HEK293 (cell line): Measurements from ENCODE around the gene BICD2.

Source experiments
- AEBP2 ChIP-seq: fragments of 450-650 bp; formaldehyde crosslinking; IDR thresholded peaks from 2 replicates; pipeline ENCODE4 v1.5.1; 2016; ENCODE audit warnings: missing biosample characterization, missing genetic modification characterization, borderline replicate concordance
- ATF2 ChIP-seq: fragments of 450-650 bp; formaldehyde crosslinking; IDR thresholded peaks from 2 replicates; pipeline ENCODE4 v1.5.1; 2016; ENCODE audit warnings: missing biosample characterization, missing genetic modification characterization, low read depth
- FEZF1 ChIP-seq: fragments of 450-650 bp; formaldehyde crosslinking; IDR thresholded peaks from 2 replicates; pipeline ENCODE4 v1.5.1; 2016; ENCODE audit warnings: missing biosample characterization, missing genetic modification characterization
- HOXD13 ChIP-seq: sonication (generic); formaldehyde crosslinking; IDR thresholded peaks from 2 replicates; pipeline ENCODE4 v1.8.0; 2022; ENCODE audit warnings: missing genetic modification reagents, borderline replicate concordance
- KLF16 ChIP-seq: fragments of 450-650 bp; formaldehyde crosslinking; IDR thresholded peaks from 2 replicates; pipeline ENCODE4 v1.5.1; 2017; ENCODE audit warnings: missing biosample characterization, missing genetic modification characterization
- KLF17 ChIP-seq: fragments of 450-650 bp; formaldehyde crosslinking; IDR thresholded peaks from 2 replicates; pipeline ENCODE4 v1.5.1; 2016; ENCODE audit warnings: missing biosample characterization, missing genetic modification characterization
- KLF7 ChIP-seq: fragments of 450-650 bp; formaldehyde crosslinking; IDR thresholded peaks from 2 replicates; pipeline ENCODE4 v1.5.1; 2016; ENCODE audit warnings: missing biosample characterization, missing genetic modification characterization, borderline replicate concordance
- PRDM4 ChIP-seq: fragments of 450-650 bp; formaldehyde crosslinking; IDR thresholded peaks from 2 replicates; pipeline ENCODE4 v1.5.1; 2017; ENCODE audit warnings: missing biosample characterization, missing genetic modification characterization
- SCRT1 ChIP-seq: fragments of 450-650 bp; formaldehyde crosslinking; IDR thresholded peaks from 2 replicates; pipeline ENCODE4 v1.5.1; 2016; ENCODE audit warnings: missing biosample characterization, missing genetic modification characterization, borderline replicate concordance
- ZBTB11 ChIP-seq: fragments of 450-650 bp; formaldehyde crosslinking; conservative IDR thresholded peaks from 2 replicates; pipeline ENCODE4 v1.5.1; 2016; ENCODE audit warnings: low read depth, missing biosample characterization, missing genetic modification characterization
- ZBTB21 ChIP-seq: fragments of 450-650 bp; formaldehyde crosslinking; IDR thresholded peaks from 2 replicates; pipeline ENCODE4 v1.5.1; 2017; ENCODE audit warnings: missing biosample characterization, missing genetic modification characterization
- ZBTB6 ChIP-seq: fragments of 450-650 bp; formaldehyde crosslinking; IDR thresholded peaks from 2 replicates; pipeline ENCODE4 v1.5.1; 2017; ENCODE audit warnings: missing biosample characterization, missing genetic modification characterization
- ZBTB7A ChIP-seq: fragments of 450-650 bp; formaldehyde crosslinking; IDR thresholded peaks from 2 replicates; pipeline ENCODE4 v1.5.1; 2016; ENCODE audit warnings: low read depth, missing biosample characterization, missing genetic modification characterization
- ZFP3 ChIP-seq: fragments of 450-650 bp; formaldehyde crosslinking; IDR thresholded peaks from 2 replicates; pipeline ENCODE4 v1.5.1; 2016; ENCODE audit warnings: low read depth, missing biosample characterization, missing genetic modification characterization
- ZFP69B ChIP-seq: fragments of 450-650 bp; formaldehyde crosslinking; IDR thresholded peaks from 2 replicates; pipeline ENCODE4 v1.5.1; 2016; ENCODE audit warnings: missing biosample characterization, missing genetic modification characterization
- ZNF155 ChIP-seq: fragments of 450-650 bp; formaldehyde crosslinking; IDR thresholded peaks from 2 replicates; pipeline ENCODE4 v1.5.1; 2016; ENCODE audit warnings: missing biosample characterization, missing genetic modification characterization
- ZNF221 ChIP-seq: fragments of 450-650 bp; formaldehyde crosslinking; IDR thresholded peaks from 2 replicates; pipeline ENCODE4 v1.5.1; 2017; ENCODE audit warnings: missing biosample characterization, missing genetic modification characterization, borderline replicate concordance
- ZNF280C ChIP-seq: fragments of 450-650 bp; formaldehyde crosslinking; IDR thresholded peaks from 2 replicates; pipeline ENCODE4 v1.5.1; 2016; ENCODE audit warnings: missing biosample characterization, missing genetic modification characterization
- ZNF449 ChIP-seq: fragments of 450-650 bp; formaldehyde crosslinking; IDR thresholded peaks from 2 replicates; pipeline ENCODE4 v1.5.1; 2017; ENCODE audit warnings: missing biosample characterization, mild to moderate bottlenecking, missing genetic modification characterization, moderate library complexity
- ZNF473 ChIP-seq: fragments of 450-650 bp; formaldehyde crosslinking; IDR thresholded peaks from 2 replicates; pipeline ENCODE4 v1.5.1; 2017; ENCODE audit warnings: missing biosample characterization, missing genetic modification characterization
- ZNF544 ChIP-seq: fragments of 450-650 bp; formaldehyde crosslinking; IDR thresholded peaks from 2 replicates; pipeline ENCODE4 v1.5.0; 2017; ENCODE audit warnings: missing biosample characterization, missing genetic modification characterization
- ZNF548 ChIP-seq: fragments of 450-650 bp; formaldehyde crosslinking; IDR thresholded peaks from 2 replicates; pipeline ENCODE4 v1.5.1; 2016; ENCODE audit warnings: missing biosample characterization, missing genetic modification characterization
- ZNF571 ChIP-seq: fragments of 450-650 bp; formaldehyde crosslinking; IDR thresholded peaks from 2 replicates; pipeline ENCODE4 v1.5.0; 2017; ENCODE audit warnings: missing biosample characterization, missing genetic modification characterization
- ZNF785 ChIP-seq: fragments of 450-650 bp; formaldehyde crosslinking; IDR thresholded peaks from 2 replicates; pipeline ENCODE4 v1.5.1; 2016; ENCODE audit warnings: missing biosample characterization, missing genetic modification characterization

Gene BICD2

GRCh38 chr9:92669890-92670708 lies 94.5 kb downstream of the BICD2 start, which contains the start of gene IPPK (continued):
- peak; percentile 98 for TF ChIP-seq ZBTB11 (tag by site-specific recombination)
- TF ChIP-seq ZFP69B (tag by site-specific recombination), result no peak
- no peak for TF ChIP-seq ZBTB7A (tag by site-specific recombination)
- TF ChIP-seq KLF17 (tag by site-specific recombination), result no peak
- no peak for TF ChIP-seq AEBP2 (tag by site-specific recombination)
- no peak for TF ChIP-seq PRDM4
- no peak for TF ChIP-seq SCRT1 (tag by site-specific recombination)
- no peak for TF ChIP-seq ZNF571
- no peak for TF ChIP-seq ZNF221 (tag by site-specific recombination)
- no peak for TF ChIP-seq HOXD13
- no peak for TF ChIP-seq ZNF785 (tag by site-specific recombination)
- no peak for TF ChIP-seq KLF7 (tag by site-specific recombination)
- TF ChIP-seq ZNF548 (tag by site-specific recombination), result no peak
- TF ChIP-seq ZNF544 (tag by site-specific recombination), result no peak
- no peak for TF ChIP-seq ZNF473 (tag by site-specific recombination)
- no peak for TF ChIP-seq ZNF155 (tag by site-specific recombination)
- TF ChIP-seq ATF2 (tag by site-specific recombination), result no peak
- TF ChIP-seq KLF16, result no peak
- TF ChIP-seq ZFP3 (tag by site-specific recombination), result no peak
- no peak for TF ChIP-seq FEZF1
- TF ChIP-seq ZNF280C (tag by site-specific recombination), result no peak
- TF ChIP-seq ZBTB6 (tag by site-specific recombination), result no peak
- no peak for TF ChIP-seq ZNF449 (tag by site-specific recombination)
- no peak for TF ChIP-seq ZBTB21 (tag by site-specific recombination)
